ENCODE results near the gene ZNF471.

Gene ZNF471

DNA sequence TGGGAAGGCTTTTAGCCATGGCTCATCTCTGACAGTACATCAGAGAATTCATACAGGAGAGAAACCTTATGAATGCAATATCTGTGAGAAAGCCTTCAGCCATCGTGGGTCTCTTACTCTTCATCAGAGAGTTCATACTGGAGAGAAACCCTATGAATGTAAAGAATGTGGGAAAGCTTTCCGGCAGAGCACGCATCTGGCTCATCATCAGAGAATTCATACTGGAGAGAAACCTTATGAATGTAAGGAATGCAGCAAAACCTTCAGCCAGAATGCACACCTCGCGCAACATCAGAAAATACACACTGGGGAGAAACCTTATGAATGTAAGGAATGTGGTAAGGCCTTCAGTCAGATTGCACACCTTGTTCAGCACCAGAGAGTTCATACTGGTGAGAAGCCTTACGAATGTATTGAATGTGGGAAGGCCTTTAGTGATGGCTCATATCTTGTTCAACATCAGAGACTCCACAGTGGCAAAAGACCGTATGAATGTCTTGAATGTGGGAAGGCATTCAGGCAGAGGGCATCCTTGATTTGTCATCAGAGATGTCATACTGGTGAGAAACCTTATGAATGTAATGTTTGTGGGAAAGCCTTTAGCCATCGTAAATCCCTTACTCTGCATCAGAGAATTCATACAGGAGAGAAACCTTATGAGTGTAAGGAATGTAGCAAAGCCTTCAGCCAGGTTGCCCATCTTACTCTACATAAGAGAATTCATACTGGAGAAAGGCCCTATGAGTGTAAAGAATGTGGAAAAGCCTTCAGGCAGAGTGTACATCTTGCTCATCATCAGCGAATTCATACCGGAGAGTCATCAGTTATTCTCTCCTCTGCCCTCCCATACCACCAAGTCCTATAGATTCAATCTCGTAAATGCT is 70.3 kb downstream of the ZNF471 start:
- no peak for DNase-seq
